Neural progenitor cell (in vitro differentiated cells): Measurements from ENCODE around the gene TNFSF4. TPM values are rescaled to one million over a fixed set of nuclear protein-coding genes. Genes with fewer than 3 reads are reported as not detected.

Experiments used
- DNase-seq: peaks from one replicate; pipeline ENCODE4 v3.0.0-alpha.2; 2016; ENCODE audit warnings: low spot score
- H2AFZ ChIP-seq: fragments of 200-600 bp; sonication (generic); replicated peaks from 2 replicates; pipeline ENCODE4 v1.6.1; 2016; ENCODE audit warnings: antibody characterized with exemption
- H3F3A ChIP-seq: fragments of 200-600 bp; sonication (generic); 2 replicates; pipeline ENCODE4 v1.6.1; 2016; ENCODE audit warnings: antibody characterized with exemption, low read depth
- H3K27ac ChIP-seq: fragments of 200-600 bp; sonication (generic); 2 replicates; pipeline ENCODE4 v1.5.1; 2016; ENCODE audit warnings: mild to moderate bottlenecking
- H3K27me3 ChIP-seq: fragments of 200-600 bp; sonication (generic); 2 replicates; pipeline ENCODE4 v1.6.1; 2016; ENCODE audit warnings: mild to moderate bottlenecking, moderate library complexity
- H3K36me3 ChIP-seq: fragments of 200-600 bp; sonication (generic); 2 replicates; pipeline ENCODE4 v1.5.1; 2016
- H3K4me1 ChIP-seq: fragments of 200-600 bp; sonication (generic); 2 replicates; pipeline ENCODE4 v1.6.1; 2016; ENCODE audit warnings: mixed run types
- H3K4me2 ChIP-seq: fragments of 200-600 bp; sonication (generic); 2 replicates; pipeline ENCODE4 v1.6.1; 2016
- H3K4me3 ChIP-seq: fragments of 200-600 bp; sonication (generic); 2 replicates; pipeline ENCODE4 v1.5.1; 2016
- H3K79me2 ChIP-seq: fragments of 200-600 bp; sonication (generic); 2 replicates; pipeline ENCODE4 v1.6.1; 2016; ENCODE audit warnings: low read depth
- H3K9ac ChIP-seq: fragments of 200-600 bp; sonication (generic); 2 replicates; pipeline ENCODE4 v1.6.1; 2016
- H3K9me3 ChIP-seq: fragments of 200-600 bp; sonication (generic); 2 replicates; pipeline ENCODE4 v1.5.1; 2016; ENCODE audit warnings: low read depth
- H4K20me1 ChIP-seq: fragments of 200-600 bp; sonication (generic); 2 replicates; pipeline ENCODE4 v1.6.1; 2016; ENCODE audit warnings: low read depth
- H3K27ac Mint-ChIP-seq: 3 replicates; pipeline ENCODE4 v1.8.0; 2021; ENCODE audit warnings: mixed read lengths
- H3K27me3 Mint-ChIP-seq: 2 replicates; pipeline ENCODE4 v1.8.0; 2022; ENCODE audit warnings: low read depth, mild to moderate bottlenecking, inconsistent platforms, moderate library complexity, mixed read lengths; ENCODE audit not compliant: insufficient read depth
- H3K36me3 Mint-ChIP-seq: 3 replicates; pipeline ENCODE4 v1.8.0; 2021; ENCODE audit warnings: mixed read lengths
- H3K4me1 Mint-ChIP-seq: 3 replicates; pipeline ENCODE4 v1.8.0; 2021; ENCODE audit warnings: mixed read lengths
- H3K4me3 Mint-ChIP-seq: 3 replicates; pipeline ENCODE4 v1.8.0; 2021; ENCODE audit warnings: mild to moderate bottlenecking, moderate library complexity, mixed read lengths
- H3K9me3 Mint-ChIP-seq: 3 replicates; pipeline ENCODE4 v1.8.0; 2020; ENCODE audit warnings: mixed read lengths
- CTCF ChIP-seq: fragments of 200-600 bp; sonication (generic); IDR thresholded peaks from 2 replicates; pipeline ENCODE4 v1.5.1; 2017; ENCODE audit warnings: antibody characterized with exemption, mild to moderate bottlenecking
- EZH2 ChIP-seq: fragments of 200-600 bp; sonication (generic); IDR thresholded peaks from 2 replicates; pipeline ENCODE4 v1.6.1; 2017; ENCODE audit warnings: antibody characterized with exemption, mild to moderate bottlenecking, moderate library complexity
- EZH2phosphoT487 ChIP-seq: fragments of 200-600 bp; sonication (generic); IDR thresholded peaks from 2 replicates; pipeline ENCODE4 v1.6.1; 2017; ENCODE audit warnings: antibody characterized with exemption
- total RNA-seq: library from RNA; depleted of rRNA; stranded (reverse); fragments of >200 nt; gene quantifications from 2 replicates; pipeline ENCODE4 v1.2.3, GENCODE V29; 2015; ENCODE audit warnings: low replicate concordance

The TNFSF4 gene
- total RNA-seq, 1 donor from 2014 or later, result 2.1 TPM

- no peak overlapping the region for H3K4me2 ChIP-seq
- no peaks in the 10 kb centered on the region for H3K36me3 Mint-ChIP-seq
- no peaks in the 10 kb centered on the region for H3K36me3 ChIP-seq
- H3K4me1 ChIP-seq, result no peaks in the 10 kb centered on the region
- no peak overlapping the region for H3K27ac Mint-ChIP-seq
- no peaks in the 10 kb centered on the region for H3K79me2 ChIP-seq
- no peaks in the 10 kb centered on the region for H3K9me3 ChIP-seq
- TF ChIP-seq CTCF, result no peak
- TF ChIP-seq EZH2, result no peak
- TF ChIP-seq EZH2phosphoT487, result no peak
- H3K27me3 Mint-ChIP-seq, result peaks cover 2% of the 10 kb centered on the region
- no peaks in the 10 kb centered on the region for H3K4me1 Mint-ChIP-seq
- no peak overlapping the region for H3K27ac ChIP-seq
- H3K9me3 Mint-ChIP-seq, result peaks cover 3% of the 10 kb centered on the region
- no peak overlapping the region for H3K4me3 Mint-ChIP-seq
- H2AFZ ChIP-seq, result no peak overlapping the region
- no peaks in the 10 kb centered on the region for H4K20me1 ChIP-seq
- no peak overlapping the region for H3K4me3 ChIP-seq
- H3F3A ChIP-seq, result no peaks in the 10 kb centered on the region
- no peak overlapping the region for H3K9ac ChIP-seq
- H3K27me3 ChIP-seq, result no peaks in the 10 kb centered on the region
- DNase-seq, result no peak
Observed at GRCh38 chr1:173249349-173249748, 42.2 kb upstream of the TNFSF4 start.

- Mint-ChIP-seq H3K4me1 (no peaks in the 10 kb centered on the region), H3K27ac (no peak overlapping the region), H3K27me3 (peaks cover 2% of the 10 kb centered on the region), H3K9me3 (peaks cover 9% of the 10 kb centered on the region), H3K36me3 (no peaks in the 10 kb centered on the region), H3K4me3 (no peak overlapping the region)
- DNase-seq, result no peak
- H3K4me2 ChIP-seq, result no peak overlapping the region
- H3F3A ChIP-seq, result no peaks in the 10 kb centered on the region
- H3K27me3 ChIP-seq, result no peaks in the 10 kb centered on the region
- no peaks in the 10 kb centered on the region for H3K9me3 ChIP-seq
- no peaks in the 10 kb centered on the region for H4K20me1 ChIP-seq
- H3K27ac ChIP-seq, result no peak overlapping the region
- no peak overlapping the region for H3K9ac ChIP-seq
- H3K79me2 ChIP-seq, result no peaks in the 10 kb centered on the region
- no peaks in the 10 kb centered on the region for H3K36me3 ChIP-seq
- TF ChIP-seq EZH2phosphoT487 (no peak), EZH2 (no peak), CTCF (no peak)
- H2AFZ ChIP-seq, result no peak overlapping the region
- H3K4me1 ChIP-seq, result no peaks in the 10 kb centered on the region
- H3K4me3 ChIP-seq, result no peak overlapping the region
Observed at GRCh38 chr1:173248247-173248940, 41.3 kb upstream of the TNFSF4 start.

GRCh38 chr1:173245892-173246291, 38.8 kb upstream of the TNFSF4 start:
- H3K4me2 ChIP-seq, result no peak overlapping the region
- no peaks in the 10 kb centered on the region for H3K4me1 ChIP-seq
- H4K20me1 ChIP-seq, result no peaks in the 10 kb centered on the region
- H3K9ac ChIP-seq, result no peak overlapping the region
- no peaks in the 10 kb centered on the region for H3F3A ChIP-seq
- H3K36me3 Mint-ChIP-seq, result no peaks in the 10 kb centered on the region
- peaks cover 2% of the 10 kb centered on the region for H3K27me3 Mint-ChIP-seq
- H3K9me3 ChIP-seq, result no peaks in the 10 kb centered on the region
- H3K79me2 ChIP-seq, result no peaks in the 10 kb centered on the region
- no peak overlapping the region for H3K4me3 Mint-ChIP-seq
- no peaks in the 10 kb centered on the region for H3K4me1 Mint-ChIP-seq
- no peak overlapping the region for H3K27ac ChIP-seq
- no peaks in the 10 kb centered on the region for H3K36me3 ChIP-seq
- peaks cover 16% of the 10 kb centered on the region for H3K9me3 Mint-ChIP-seq
- no peaks in the 10 kb centered on the region for H3K27me3 ChIP-seq
- no peak for TF ChIP-seq EZH2phosphoT487
- TF ChIP-seq EZH2, result no peak
- TF ChIP-seq CTCF, result no peak
- no peak for DNase-seq
- H2AFZ ChIP-seq, result no peak overlapping the region
- H3K4me3 ChIP-seq, result no peak overlapping the region
- no peak overlapping the region for H3K27ac Mint-ChIP-seq
